ENCODE data around the gene TYMS.

TYMS gene

DNA sequence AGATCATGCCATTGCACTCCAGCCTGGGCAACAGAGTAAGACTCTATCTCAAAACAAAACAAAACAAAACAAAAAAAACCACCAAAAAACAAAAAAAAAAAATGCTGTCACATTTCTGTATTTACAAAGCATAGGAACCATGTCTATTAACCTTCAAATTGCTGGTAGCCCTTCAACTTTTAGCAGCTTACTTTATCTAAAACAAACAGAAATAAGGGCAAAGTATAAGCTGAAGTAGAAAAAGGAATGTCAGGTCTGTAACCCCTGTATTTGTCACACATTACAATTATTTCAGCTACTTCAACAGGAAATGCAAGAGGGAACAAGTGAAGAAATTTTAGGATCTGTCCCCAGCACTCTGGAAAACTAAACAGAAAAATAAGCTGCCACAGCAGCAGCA, 25.4 kb downstream of the TYMS start:
- Histone ChIP-seq H4K20me1 (ENCODE audit: insufficient read depth, low read length) (no peaks in the 10 kb centered on the region), H3K4me3 (ENCODE audit: low read length) (no peak overlapping the region), H3K9ac (ENCODE audit: low read length) (no peak overlapping the region), H3K36me3 (replicated peaks; ENCODE audit: low read depth, low read length) (peaks cover 34% of the 10 kb centered on the region), H3K4me2 (ENCODE audit: low read length) (no peak overlapping the region), H3K4me1 (ENCODE audit: low read length) (no peaks in the 10 kb centered on the region), H2AFZ (ENCODE audit: low read depth, low read length) (no peak overlapping the region), H3K9me3 (ENCODE audit: insufficient read depth, low read length) (no peaks in the 10 kb centered on the region), H3K27me3 (ENCODE audit: low read depth, low read length) (no peaks in the 10 kb centered on the region), H3K79me2 (ENCODE audit: low read length) (no peaks in the 10 kb centered on the region), H3K27ac (ENCODE audit: low read length) (no peak overlapping the region)
- TF ChIP-seq EZH2phosphoT487 (IDR thresholded peaks at IDR 0.05; ENCODE audit: low read depth), result no peak
- TF ChIP-seq, protein P1, sequence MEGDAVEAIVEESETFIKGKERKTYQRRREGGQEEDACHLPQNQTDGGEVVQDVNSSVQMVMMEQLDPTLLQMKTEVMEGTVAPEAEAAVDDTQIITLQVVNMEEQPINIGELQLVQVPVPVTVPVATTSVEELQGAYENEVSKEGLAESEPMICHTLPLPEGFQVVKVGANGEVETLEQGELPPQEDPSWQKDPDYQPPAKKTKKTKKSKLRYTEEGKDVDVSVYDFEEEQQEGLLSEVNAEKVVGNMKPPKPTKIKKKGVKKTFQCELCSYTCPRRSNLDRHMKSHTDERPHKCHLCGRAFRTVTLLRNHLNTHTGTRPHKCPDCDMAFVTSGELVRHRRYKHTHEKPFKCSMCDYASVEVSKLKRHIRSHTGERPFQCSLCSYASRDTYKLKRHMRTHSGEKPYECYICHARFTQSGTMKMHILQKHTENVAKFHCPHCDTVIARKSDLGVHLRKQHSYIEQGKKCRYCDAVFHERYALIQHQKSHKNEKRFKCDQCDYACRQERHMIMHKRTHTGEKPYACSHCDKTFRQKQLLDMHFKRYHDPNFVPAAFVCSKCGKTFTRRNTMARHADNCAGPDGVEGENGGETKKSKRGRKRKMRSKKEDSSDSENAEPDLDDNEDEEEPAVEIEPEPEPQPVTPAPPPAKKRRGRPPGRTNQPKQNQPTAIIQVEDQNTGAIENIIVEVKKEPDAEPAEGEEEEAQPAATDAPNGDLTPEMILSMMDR (IDR thresholded peaks at IDR 0.05; ENCODE audit: low read depth, low read length), result no peak

DNA sequence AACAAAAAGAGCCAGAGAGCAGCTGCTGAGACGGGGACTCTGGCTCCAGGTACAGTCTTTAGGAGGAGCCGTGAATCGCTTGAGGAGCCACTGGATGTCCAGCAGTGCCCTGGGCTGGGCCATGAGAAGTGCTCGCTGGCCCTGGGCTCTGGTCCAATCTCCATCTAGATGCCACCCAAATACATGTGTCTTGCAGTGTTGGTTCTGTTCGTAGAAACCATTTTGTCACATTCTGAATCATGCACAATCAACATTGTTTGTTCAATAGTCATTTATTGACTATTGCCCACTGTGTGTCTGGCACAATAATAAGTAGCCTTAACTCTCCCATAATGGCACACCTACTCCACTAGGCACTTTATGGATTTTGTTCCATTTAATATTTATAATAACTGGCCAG, 26.1 kb downstream of the TYMS start:
- H3K27me3 ChIP-seq (ENCODE audit: low read depth, low read length), result no peaks in the 10 kb centered on the region
- H2AFZ ChIP-seq (ENCODE audit: low read depth, low read length), result no peak overlapping the region
- no peaks in the 10 kb centered on the region for H4K20me1 ChIP-seq (ENCODE audit: insufficient read depth, low read length)
- TF ChIP-seq EZH2phosphoT487 (IDR thresholded peaks at IDR 0.05; ENCODE audit: low read depth), result no peak
- TF ChIP-seq, protein P1 (IDR thresholded peaks at IDR 0.05; ENCODE audit: low read depth, low read length), result no peak
- H3K9ac ChIP-seq (ENCODE audit: low read length), result no peak overlapping the region
- H3K27ac ChIP-seq (ENCODE audit: low read length), result no peak overlapping the region
- H3K79me2 ChIP-seq (ENCODE audit: low read length), result no peaks in the 10 kb centered on the region
- no peaks in the 10 kb centered on the region for H3K4me1 ChIP-seq (ENCODE audit: low read length)
- peaks cover 28% of the 10 kb centered on the region for H3K36me3 ChIP-seq (replicated peaks; ENCODE audit: low read depth, low read length)
- H3K4me3 ChIP-seq (ENCODE audit: low read length), result no peak overlapping the region
- H3K9me3 ChIP-seq (ENCODE audit: insufficient read depth, low read length), result no peaks in the 10 kb centered on the region
- no peak overlapping the region for H3K4me2 ChIP-seq (ENCODE audit: low read length)

DNA sequence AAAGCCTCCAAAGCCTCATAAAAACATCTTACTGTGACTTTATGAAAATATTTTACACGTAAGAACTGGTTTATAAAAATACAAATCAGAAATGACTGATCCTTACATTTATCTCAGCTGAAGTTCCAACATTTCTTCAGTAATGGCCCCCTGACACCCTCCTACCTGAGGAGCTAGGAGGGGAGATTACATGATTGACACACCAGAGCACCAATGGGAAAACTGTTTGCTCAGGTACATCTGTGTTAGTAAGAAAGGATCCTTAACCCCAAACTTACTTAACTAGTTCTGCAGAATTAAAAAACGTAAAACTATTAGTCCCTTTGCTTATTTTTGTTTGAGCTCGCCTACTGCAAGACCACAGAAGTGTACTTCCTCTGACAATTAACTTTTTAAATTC, 28.0 kb downstream of the TYMS start:
- no peak overlapping the region for H3K9ac ChIP-seq (ENCODE audit: low read length)
- no peak overlapping the region for H3K4me2 ChIP-seq (ENCODE audit: low read length)
- no peaks in the 10 kb centered on the region for H4K20me1 ChIP-seq (ENCODE audit: insufficient read depth, low read length)
- no peak overlapping the region for H3K27ac ChIP-seq (ENCODE audit: low read length)
- no peak overlapping the region for H3K4me3 ChIP-seq (ENCODE audit: low read length)
- H3K36me3 ChIP-seq (replicated peaks; ENCODE audit: low read depth, low read length), result peaks cover 30% of the 10 kb centered on the region
- TF ChIP-seq, protein P1 (IDR thresholded peaks at IDR 0.05; ENCODE audit: low read depth, low read length), result no peak
- TF ChIP-seq EZH2phosphoT487 (IDR thresholded peaks at IDR 0.05; ENCODE audit: low read depth), result no peak
- H3K27me3 ChIP-seq (ENCODE audit: low read depth, low read length), result no peaks in the 10 kb centered on the region
- H3K9me3 ChIP-seq (ENCODE audit: insufficient read depth, low read length), result no peaks in the 10 kb centered on the region
- no peak overlapping the region for H2AFZ ChIP-seq (ENCODE audit: low read depth, low read length)
- H3K79me2 ChIP-seq (ENCODE audit: low read length), result no peaks in the 10 kb centered on the region
- no peaks in the 10 kb centered on the region for H3K4me1 ChIP-seq (ENCODE audit: low read length)

DNA sequence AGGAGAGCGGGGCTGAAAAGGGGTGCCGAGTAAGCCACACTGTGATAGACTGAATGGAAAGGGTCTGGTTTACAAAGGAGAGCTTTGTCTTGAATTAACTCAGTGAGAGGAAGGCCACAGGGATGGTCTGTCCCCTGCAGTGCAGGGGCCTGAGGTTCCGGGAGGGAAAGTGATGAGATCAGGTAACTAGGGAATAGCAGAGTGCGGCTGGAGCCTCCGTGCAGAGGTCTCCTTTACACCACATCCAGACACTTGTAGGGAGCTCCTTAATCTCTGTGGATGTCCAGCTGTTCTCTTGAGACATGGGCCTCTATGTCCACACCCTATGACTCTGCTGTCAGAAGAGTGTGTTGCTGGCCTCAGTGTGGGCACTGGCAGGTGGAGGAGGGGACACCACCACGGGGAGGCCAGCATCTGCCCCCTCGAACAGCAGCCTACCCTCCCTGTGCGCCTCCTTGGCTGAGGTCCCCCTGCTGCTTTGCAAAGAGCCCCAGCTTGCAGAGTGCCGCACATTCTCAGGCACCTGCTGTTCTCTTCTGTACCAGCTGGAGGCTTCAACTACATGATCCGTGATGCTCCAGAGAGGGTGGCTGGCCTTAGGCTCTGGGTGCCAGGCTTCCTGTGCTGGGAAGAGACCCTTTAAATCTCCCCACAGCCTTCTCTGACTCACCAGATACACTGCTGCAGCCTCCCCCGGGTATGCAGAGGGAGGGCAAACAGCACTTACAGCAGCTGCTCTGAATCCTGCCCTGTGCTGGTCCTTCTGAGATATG, 29.1 kb downstream of the TYMS start:
- Histone ChIP-seq H3K79me2 (ENCODE audit: low read length) (no peaks in the 10 kb centered on the region), H3K4me3 (ENCODE audit: low read length) (no peak overlapping the region), H4K20me1 (ENCODE audit: insufficient read depth, low read length) (no peaks in the 10 kb centered on the region), H3K27me3 (ENCODE audit: low read depth, low read length) (no peaks in the 10 kb centered on the region), H2AFZ (ENCODE audit: low read depth, low read length) (no peak overlapping the region), H3K27ac (ENCODE audit: low read length) (no peak overlapping the region), H3K4me2 (ENCODE audit: low read length) (no peak overlapping the region), H3K36me3 (replicated peaks; ENCODE audit: low read depth, low read length) (peaks cover 25% of the 10 kb centered on the region), H3K9me3 (ENCODE audit: insufficient read depth, low read length) (no peaks in the 10 kb centered on the region), H3K4me1 (ENCODE audit: low read length) (no peaks in the 10 kb centered on the region), H3K9ac (ENCODE audit: low read length) (no peak overlapping the region)
- TF ChIP-seq, protein P1 (IDR thresholded peaks at IDR 0.05; ENCODE audit: low read depth, low read length), result no peak
- no peak for TF ChIP-seq EZH2phosphoT487 (IDR thresholded peaks at IDR 0.05; ENCODE audit: low read depth)

All from OCI-LY3 (cell line).